Adrenal gland (tissue), 5 donors: Measurements from ENCODE around the gene REG4.

Experiments used
- POLR2A ChIP-seq, 2 donors: fragments of 450-650 bp; IDR thresholded peaks; one replicate each; pipeline ENCODE4 v1.6.1; 2017; ENCODE audit warnings: antibody characterized with exemption in 2 of 2, mild to moderate bottlenecking in 2 of 2, moderate library complexity in 1 of 2
- TF ChIP-seq, protein P1 (sequence below), 6 experiments: fragments of 450-650 bp in 4 of 6; fragments of 200-600 bp in 2 of 6; sonication (generic) in 1 of 6; IDR thresholded peaks; 1 replicate in 5 of 6; 2 replicates in 1 of 6; pipeline versions ENCODE4 v1.5.1 to v1.8.0; 2016 to 2021; ENCODE audit warnings: antibody characterized with exemption in 6 of 6, mild to moderate bottlenecking in 2 of 6, moderate library complexity in 1 of 6
- donor health status: DM: no; HTN: no; CAD: no.

DNA sequence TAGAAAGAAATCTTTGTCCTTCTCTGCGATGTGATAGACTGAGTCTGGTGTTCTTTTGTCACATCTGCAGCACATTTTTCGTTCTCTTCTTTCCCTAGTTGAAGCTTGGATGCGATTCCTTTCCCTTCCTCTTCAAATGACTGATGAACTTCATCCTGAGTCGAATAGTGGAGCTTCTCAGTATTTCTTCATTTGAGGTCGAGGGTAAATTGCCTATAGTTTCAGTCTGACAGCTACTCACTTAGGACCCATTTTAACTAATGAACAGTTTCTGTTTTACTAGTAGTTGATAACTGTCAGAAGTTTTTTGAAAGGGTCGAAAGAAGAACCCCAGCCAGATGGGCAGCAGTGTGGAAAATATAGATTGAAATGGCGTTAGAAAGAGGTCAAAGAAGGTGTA is 4.7 kb upstream of the REG4 start:
- TF ChIP-seq POLR2A (IDR thresholded peaks at IDR 0.05), result no peak
- TF ChIP-seq, protein P1, sequence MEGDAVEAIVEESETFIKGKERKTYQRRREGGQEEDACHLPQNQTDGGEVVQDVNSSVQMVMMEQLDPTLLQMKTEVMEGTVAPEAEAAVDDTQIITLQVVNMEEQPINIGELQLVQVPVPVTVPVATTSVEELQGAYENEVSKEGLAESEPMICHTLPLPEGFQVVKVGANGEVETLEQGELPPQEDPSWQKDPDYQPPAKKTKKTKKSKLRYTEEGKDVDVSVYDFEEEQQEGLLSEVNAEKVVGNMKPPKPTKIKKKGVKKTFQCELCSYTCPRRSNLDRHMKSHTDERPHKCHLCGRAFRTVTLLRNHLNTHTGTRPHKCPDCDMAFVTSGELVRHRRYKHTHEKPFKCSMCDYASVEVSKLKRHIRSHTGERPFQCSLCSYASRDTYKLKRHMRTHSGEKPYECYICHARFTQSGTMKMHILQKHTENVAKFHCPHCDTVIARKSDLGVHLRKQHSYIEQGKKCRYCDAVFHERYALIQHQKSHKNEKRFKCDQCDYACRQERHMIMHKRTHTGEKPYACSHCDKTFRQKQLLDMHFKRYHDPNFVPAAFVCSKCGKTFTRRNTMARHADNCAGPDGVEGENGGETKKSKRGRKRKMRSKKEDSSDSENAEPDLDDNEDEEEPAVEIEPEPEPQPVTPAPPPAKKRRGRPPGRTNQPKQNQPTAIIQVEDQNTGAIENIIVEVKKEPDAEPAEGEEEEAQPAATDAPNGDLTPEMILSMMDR (IDR thresholded peaks at IDR 0.05), result no peak
